Fibroblast of skin of left quadriceps (primary cell): Measurements from ENCODE around the gene ARRB1.
"Not testable (repeated sequence)": the region's sequence is repeated elsewhere in the genome, so short reads cannot be mapped to it uniquely, and the experiment has no call there.

Source experiments
- DNase-seq, 2 experiments: peaks; one replicate each; pipeline ENCODE4 v3.0.0-alpha.2; 2013; ENCODE audit warnings: low read depth in 2 of 2

ARRB1 gene

DNA sequence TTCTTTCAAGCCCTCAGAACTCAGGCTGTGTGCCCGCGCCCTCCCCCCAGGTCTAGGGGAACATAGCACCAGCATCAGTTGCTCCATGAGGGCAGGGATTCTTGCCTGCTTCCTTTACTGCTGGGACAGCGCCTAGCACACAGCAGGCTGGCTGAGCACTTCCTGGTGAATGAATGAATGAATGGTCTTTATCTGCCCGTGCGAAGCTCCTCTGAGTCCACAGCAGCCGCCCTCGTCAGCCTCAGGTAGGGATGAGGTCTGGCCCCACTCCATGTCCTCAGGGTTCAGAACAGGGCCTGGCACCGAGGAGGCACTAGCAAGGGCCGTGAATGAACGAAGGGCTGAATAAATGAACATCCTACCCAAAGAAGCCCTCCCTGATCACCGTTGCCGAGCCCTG, 27.3 kb downstream of the ARRB1 start:
- no peak for DNase-seq

DNA sequence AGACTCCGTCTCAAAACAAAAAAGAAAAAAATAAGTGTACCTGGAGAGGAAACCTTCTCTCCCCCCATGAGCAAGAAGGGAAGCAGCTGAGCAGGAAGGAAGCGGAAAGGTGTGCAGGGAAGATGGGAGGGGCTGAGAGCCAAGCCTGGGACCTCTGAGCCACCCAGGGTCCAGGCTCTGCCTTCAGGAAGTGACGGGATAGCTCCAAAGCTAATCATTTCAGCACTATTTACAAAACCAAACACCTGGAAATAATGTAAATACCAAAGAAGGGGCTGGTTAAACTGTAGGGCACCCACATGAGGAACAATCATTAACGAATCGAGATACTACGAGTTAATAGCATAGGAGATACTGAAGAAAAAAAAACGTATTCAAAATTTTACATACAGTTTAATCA, 27.9 kb downstream of the ARRB1 start:
- no peak for DNase-seq

DNA sequence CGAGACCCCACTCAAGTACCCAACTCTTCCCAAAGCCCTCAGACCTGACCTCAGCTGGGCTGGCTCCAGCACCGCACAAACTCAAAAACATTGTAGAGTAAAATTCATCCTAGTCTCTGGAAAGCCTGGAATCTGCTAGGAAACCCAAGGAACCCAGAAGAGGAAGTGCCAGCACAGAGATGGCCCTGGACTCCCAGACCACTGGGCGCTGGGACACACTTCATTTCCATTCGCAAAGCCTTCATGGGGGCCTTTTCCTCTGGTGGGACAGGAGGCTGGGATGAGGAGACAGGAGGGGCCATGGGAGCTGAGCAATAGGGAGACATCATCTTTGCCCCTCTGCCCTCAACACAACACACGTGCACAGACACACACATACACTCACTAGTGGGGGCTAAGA, 30.8 kb downstream of the ARRB1 start:
- DNase-seq = no peak

DNA sequence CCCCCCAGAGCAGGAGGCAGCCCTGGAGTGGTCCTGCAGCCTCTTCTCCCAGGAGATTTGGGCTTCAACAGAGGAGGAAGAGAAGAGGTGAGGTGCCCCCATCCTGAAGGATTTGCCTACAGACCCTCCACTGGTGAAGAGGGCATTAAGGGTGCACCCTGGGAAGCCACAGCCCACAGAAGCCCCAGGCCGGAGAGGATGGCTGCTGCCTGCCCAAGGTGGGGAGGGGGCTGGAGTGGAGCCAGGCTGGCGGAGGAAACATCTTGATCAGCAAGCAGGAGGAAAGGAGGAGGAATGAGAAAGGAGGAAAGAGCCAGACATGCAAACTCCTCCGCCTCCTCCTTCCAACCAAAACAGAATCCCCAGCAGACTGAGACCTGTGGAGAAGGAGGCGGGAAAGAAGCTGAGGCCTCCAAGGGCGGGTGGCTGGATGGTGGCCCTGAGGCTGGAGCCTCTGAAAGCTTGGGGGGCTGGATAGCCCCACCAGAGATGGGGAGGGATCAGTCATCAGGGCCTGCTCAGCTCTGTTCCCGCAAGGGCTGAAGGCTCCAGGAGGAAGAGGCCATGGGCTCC, 31.3 kb downstream of the ARRB1 start:
- DNase-seq = no peak

DNA sequence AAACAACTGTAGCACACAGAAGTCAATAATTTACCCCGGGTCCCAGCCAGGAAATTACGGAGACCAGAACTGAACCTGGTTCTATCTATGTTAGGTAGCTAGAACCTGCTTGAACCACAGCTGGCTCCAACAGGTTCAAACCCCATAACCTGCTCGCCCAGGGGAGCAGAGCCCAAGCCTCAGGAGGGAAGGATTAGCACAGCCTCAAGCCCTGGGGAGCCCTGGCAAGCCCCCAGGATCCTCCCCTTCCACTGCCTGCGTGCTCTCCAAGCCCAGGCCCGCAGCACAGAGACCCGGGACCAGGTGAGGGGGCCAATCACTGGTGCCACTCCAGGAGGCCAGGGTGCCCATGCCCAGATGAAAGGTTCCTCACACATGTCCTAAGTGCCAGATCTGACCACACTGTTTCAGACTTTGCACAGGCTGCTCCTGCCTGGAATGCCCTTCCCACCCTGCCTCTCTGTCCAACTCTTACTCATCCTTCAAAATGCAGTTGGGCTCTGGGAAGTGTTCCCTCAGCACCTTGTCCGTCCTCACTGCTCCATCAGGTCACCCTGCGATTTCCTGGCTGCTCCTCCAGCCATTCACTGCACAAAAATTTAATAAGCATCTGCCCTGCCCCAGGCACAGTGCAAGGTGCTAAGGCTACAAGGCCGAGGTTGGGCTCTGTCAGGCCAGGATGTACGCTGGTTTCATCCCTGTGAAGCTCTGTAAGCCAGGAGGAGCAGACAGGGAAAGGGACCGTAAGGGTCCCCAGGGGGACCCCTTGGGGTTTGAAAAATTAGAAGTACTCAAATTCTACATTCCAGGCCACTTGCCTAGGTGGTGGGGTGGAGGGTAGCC, 32.2 kb downstream of the ARRB1 start:
- DNase-seq = no peak

DNA sequence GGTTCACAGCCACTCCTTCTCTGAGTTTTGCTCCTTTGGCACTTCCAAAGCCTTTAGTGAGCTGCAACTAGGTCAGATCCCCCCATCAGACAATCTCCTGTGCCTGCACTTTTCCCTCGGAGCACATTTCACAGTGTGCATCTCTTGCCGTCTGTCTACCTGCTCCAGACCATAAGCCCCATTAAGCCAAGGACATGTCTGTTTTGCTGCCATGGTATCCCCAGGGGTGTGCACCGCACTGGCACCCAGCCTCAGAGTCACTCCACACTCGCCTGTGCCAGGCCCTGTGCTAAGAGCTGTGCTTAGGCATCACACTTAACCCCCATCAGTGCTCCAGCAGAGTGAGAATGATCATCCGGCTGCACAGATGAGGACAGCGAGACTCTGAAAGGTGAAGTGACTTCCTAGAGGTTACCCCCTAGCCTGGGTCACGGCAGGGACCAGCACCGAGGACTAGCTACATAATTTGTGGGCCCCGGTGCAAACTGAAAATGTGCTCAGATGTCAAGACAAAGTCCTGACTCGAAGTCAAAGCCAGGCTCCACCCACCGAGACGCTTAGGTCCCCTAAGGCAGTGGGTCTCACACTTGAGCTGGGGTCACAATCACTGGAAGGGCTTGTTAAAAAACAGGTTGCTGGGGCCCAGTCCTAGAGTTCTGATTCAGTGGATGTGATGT, 33.9 kb downstream of the ARRB1 start:
- DNase-seq = no peak

DNA sequence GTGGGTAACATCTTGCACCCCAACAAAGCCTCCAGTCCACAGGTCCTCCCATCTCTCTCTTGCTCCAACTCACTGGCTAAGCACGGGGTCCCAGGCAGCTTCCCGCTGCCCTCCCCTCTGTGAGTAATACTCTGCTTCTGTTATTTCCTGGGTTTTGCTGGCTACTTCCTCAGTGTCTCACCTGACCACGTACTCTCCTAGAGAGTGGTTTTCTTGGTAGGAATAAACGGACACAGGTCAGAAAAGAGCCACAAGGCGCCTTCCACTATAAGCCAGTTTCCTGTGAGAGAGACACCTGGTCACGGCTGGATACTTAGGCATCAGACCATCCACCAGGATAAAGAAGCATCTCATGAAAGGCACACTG, 36.0 kb downstream of the ARRB1 start:
- no peak for DNase-seq

DNA sequence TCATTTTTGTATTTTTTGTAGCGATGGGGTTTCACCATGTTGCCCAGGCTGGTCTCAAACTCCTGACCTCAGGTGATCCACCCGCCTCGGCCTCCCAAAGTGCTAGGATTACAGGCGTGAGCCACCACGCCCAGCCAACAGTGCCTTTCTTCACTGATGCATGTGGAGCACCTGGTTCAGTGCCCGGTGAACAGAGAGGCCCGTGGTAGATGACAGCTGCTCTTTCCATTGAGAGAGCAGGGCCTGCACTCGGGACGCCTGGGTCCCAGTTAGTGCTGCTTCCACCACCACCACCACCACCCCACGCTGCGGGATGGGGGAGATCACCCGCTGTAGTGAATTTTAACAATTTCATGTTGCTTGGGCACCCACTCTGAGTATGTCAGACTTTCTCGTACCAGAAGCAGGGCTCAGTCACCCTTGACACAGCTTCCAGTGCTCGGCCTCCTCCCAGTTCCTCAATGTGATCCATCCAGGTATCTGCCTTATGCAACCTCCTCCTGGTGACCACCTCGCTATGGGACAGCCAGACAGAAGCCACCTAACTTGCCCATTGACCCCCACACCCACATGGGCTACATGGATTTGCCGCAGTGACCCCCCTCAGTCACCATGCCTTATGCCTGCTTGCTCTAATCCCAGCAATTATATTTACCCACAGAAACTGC, 36.6 kb downstream of the ARRB1 start:
- DNase-seq = no peak

DNA sequence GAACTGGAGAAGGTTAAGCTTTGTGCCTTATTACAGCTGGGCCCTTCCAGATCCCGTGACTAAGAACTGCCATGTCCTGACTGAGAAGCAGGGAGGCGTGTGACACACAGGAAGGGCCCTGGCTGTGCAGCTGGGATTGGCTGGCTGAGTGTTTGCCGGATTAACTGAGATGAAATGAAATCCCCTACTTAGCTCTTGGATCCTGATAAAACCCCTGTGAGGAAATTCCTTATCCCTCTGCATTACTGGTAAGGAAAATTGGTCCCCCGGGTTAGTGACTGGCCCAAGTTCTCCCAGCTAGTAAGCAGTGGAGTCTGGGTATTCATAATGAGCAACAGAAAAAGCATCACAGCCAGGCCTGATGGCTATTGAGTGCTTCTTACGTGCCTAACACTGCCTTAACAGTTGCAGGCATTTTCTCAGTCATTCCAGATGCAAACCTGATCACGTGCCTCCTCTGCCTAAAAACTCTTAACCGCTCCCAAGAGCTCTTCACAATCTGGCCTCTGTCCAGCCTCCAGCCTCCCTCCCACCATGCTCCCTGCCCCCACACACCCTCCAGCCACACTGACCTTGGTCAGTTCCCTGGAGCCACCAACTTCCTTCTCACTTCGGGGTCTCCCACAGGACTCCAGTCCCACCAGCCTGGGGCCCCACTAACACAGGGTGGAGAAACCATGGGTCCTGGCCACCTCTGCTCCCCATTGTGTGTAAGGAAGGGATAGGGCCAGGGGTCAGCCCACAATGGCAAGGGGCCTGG, 37.8 kb downstream of the ARRB1 start:
- peak in 1 of 2 experiments; percentile 16 for DNase-seq

DNA sequence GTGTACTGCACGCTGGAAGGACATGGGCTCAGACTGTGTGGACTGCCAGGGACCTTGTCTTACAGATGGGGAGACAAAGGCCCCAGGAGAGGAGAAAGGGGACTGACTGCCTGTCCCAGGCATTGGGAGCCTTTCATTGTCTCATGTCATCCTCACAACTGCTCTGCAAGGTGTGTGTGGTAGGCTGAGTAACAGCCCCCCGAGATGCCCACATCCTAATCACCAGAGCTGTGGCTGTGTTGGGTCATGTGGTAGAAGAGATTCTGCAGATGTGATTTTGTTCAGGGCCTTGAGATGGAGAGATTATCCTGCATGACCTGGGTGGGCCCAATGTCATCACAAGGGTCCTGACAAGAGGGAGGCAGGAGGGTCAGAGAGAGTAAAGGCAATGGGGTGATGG, 39.1 kb downstream of the ARRB1 start:
- DNase-seq = no peak

DNA sequence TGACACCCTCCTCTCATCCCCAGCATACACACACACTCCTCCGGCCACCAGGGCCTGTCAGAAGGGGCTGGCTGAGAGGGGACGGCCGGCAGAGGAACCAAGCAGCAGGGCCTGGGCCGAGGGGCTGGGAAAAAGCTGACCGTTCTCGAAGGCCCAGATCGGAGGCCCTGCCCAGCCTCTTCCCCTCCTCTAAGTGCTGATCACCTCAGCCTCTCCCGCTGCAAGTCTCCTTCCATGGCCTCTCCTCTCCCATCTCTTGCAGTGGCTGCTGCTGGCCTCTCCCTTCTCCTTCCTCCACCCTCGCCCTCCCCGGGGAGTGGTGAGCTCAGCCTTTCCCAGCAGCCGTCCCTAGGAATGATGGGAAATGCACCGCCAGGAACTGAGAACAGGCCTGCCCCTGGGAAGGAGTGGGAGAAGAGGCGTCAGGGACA, 39.6 kb downstream of the ARRB1 start:
- DNase-seq = peak; percentile 21 to 28

DNA sequence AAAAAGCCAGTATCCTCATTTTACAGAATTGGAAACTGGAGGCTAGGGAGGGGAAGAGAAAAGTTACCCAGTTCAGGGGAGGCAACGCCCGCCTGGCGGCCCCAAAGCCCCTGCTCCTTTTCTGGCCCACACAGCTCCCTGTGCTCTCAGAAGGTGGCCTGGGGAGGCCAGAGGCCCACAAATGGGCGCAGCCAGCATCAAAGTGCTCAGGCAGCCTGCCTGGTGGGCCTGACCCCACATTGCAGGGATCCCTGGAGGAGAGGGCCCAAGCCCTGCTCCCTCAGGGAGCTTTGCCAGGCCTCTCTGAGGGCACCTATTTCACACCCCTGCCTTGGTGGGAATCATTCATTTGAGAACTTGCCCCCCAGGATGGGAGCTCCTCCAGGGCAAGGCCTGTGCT, 42.5 kb downstream of the ARRB1 start:
- no peak for DNase-seq

DNA sequence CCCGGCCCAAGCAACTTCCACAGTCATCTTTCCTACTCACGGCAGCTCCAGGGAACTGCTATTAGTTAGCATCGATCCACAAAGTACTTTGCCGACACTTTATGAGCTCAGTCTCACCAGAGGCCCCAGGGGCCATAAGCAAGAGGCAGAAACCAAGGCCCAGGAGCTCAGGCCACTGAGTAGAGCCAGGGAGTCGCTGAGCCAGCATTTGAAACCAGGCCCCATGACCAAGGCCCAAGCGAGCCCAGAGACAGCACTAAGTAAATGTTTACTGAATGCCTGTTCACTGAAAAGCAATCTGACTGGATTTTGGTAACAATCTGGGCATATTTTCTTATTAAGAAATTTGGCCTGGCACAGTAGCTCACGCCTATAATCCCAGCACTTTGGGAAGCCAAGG, 43.3 kb downstream of the ARRB1 start:
- no peak for DNase-seq

DNA sequence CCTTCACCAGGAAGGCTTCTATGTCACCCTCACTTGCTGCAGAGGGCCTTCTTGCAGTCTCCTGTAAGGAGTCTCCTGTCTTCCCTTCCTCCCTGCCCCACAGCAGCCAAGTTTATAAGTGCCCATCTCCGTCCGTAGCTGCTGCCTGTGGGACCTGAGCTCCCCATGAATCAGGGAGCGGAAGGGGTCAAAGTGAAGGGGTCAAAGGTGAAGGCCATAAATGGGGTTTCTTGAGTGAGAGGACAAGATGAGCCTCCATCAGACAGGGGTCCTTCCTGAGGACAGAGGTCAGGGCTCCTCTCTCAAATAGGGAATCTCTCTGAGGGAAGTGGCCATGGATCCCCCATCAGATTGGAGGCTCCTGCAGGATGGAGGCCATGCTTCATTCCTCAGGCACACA, 44.4 kb downstream of the ARRB1 start:
- no peak for DNase-seq

DNA sequence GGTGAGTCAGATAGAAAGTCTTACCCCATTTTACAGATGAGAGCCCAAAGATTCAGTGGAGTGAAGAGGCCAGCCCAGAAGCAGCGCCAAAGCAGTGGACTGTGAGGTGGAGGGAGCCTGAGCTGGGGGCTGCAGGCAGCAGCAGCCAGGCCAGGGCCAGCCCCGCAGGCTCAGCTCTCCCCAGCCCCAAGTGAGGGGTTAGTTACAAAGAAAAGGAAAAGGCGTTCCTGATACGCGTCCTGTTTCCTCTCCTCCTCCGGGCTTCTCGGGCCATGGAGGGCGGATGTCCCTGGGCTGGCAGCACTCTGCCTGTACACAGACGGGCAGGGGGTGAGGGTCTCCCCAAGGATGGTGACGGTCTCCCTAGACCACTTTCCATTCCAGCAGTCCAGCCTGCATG, 44.9 kb downstream of the ARRB1 start:
- DNase-seq = no peak

DNA sequence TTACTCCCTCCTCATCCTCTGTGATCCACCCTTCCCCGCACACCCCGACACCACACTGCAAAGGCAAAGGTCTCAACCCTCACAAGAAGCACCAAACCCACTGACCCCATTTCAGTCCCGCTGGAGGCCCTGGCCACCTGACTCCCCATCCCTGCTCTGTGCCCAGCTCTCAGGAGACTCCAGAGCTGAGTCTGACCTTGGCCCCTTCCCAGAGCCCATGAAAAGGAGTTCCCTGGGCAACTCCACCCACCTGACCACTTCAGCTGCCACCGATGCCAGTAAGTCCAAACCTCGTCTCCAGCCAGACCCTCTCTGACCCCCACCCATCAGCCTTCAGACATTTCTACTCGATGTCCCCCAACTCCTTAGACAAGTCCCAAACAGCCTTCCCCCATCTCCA, 45.5 kb downstream of the ARRB1 start:
- DNase-seq = no peak

DNA sequence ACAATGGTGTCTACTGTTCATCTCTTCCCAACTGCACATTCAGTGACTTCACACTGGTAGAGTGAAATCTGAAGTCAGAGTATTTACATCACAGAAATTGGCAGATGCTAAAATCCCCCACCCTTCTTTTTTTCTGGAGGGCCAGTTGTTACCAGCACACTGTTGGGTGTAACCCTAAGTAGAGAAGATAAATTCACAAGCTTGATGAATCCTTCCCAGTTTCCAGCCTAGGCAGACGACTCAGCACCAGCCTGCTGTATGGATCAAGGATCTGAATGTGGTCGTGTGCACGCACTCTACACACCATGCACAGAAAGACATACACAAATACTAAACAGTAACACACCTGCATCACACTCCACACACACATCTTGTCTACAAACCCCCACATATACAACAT, 46.0 kb downstream of the ARRB1 start:
- DNase-seq = no peak

DNA sequence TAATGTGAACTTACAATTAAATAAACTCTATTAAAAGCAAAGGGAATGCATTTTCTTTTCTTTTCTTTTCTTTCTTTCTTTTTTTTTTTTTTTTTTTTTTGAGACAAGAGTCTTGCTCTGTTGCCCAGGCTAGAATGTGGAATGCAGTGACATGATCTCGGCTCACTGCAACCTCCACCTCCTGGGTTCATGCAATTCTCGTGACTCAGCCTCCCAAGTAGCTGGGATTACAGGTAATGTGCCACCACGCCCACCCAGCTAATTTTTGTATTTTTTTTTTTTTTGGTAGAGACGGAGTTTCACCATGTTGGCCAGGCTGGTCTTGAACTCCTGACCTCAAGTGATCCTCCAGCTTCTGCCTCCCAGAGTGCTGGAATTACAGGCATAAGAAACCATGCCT, 46.5 kb downstream of the ARRB1 start:
- DNase-seq = not testable (repeated sequence)

DNA sequence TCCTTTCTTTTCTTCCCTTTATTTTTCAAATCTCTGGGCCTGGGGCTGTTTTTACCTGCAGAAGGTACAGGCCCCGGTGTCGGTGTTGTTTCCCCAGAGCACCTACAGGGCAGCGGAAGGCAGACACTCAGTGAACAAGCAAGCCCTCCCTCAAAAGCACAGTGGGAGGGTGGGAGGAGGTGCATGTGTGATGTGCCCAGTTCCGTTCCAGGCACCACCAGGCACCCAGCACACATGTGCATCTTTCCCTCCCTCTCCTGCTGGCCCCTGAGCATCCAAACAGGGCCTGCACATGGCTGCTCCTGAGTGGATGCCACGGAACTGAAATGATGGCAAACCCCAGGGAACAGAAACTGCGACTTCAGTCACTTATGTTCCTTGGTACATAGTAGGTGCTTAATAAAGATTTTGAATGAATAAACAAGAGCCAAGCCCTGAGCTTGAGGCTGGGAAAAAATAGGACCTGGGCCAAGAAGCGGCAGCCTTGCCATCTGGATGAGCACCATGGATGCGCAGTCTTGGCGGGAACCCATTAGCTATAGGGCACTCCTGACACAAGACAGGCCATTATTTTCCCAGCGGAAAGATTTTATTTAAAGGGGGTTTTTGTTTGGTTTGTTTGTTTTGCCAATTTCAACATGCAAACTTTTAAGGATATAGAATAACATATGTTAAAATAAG, 47.8 kb downstream of the ARRB1 start:
- DNase-seq = no peak

DNA sequence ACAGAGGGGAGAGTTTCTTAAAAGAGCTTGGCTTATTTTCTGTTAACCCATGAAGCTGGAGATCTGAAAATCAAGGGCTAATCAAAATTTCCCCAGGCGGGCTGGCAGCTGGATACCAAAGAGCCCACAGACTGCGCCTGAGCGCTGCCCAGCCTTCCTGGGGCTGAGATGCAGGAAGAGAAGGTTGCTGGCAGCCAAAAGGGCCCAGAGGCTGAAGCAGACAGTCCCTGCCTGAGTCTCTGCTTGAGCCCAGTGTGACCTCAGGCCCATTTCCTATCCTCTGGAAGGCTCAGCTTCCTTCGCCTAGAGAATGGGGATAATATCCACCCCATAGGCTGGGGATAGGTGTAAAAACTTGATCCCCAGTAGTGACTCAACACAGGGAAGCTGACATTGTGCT, 49.1 kb downstream of the ARRB1 start:
- no peak for DNase-seq
